SK-N-SH (cell line): ENCODE measurements around the gene RAD54L2. TPM values are rescaled to one million over a fixed set of nuclear protein-coding genes. Genes with fewer than 3 reads are reported as not detected.
"Not testable (repeated sequence)": the region's sequence is repeated elsewhere in the genome, so short reads cannot be mapped to it uniquely, and the experiment has no call there.

Experiments
- CTCF ChIA-PET: fragments of 300-600, 350-600 bp; formaldehyde crosslinking; extraction: SDS; loops from one replicate; lab custom pipeline; 2021; lab: Yijun Ruan, JAX
- POLR2A ChIA-PET: fragments of 350-600 bp; sonication (Branson Sonifier 250); formaldehyde crosslinking; extraction: SDS; loops from one replicate; lab custom pipeline; 2020; ENCODE audit warnings: antibody characterized with exemption, inconsistent platforms; lab: Yijun Ruan, JAX
- DNase-seq: peaks from one replicate; pipeline ENCODE4 v3.0.0; 2012
- H2AFZ ChIP-seq: fragments of 200-600 bp; sonication (generic); 2 replicates; pipeline ENCODE4 v1.8.1; 2016; ENCODE audit warnings: antibody characterized with exemption, mild to moderate bottlenecking, low read depth
- H3F3A ChIP-seq: fragments of 200-600 bp; sonication (generic); replicated peaks from 2 replicates; pipeline ENCODE3; 2016; ENCODE audit warnings: antibody characterized with exemption, mild to moderate bottlenecking; ENCODE audit not compliant: insufficient read depth
- H3K27ac ChIP-seq, 2 experiments: fragments of 200-500 bp in 1 of 2; fragments of 200-600 bp in 1 of 2; sonication (Bioruptor generic) in 1 of 2; sonication (generic), shearing (Covaris generic) in 1 of 2; 2 replicates each; pipeline versions ENCODE4 v1.5.1 to v1.6.1; 2014 to 2016; ENCODE audit warnings: low read depth in 2 of 2, inconsistent platforms in 1 of 2, low read length in 1 of 2, mild to moderate bottlenecking in 1 of 2, mixed read lengths in 1 of 2
- H3K27me3 ChIP-seq: fragments of 200-600 bp; sonication (generic), shearing (Covaris generic); 2 replicates; pipeline ENCODE4 v1.6.1; 2016; ENCODE audit warnings: mixed run types; ENCODE audit not compliant: insufficient read depth
- H3K36me3 ChIP-seq, 2 experiments: fragments of 200-500 bp in 1 of 2; fragments of 200-600 bp in 1 of 2; sonication (Bioruptor generic) in 1 of 2; sonication (generic) in 1 of 2; replicated peaks in 1 of 2; 2 replicates each; pipeline versions ENCODE3 to v1.5.1; 2014 to 2016; ENCODE audit warnings: low read length in 1 of 2, mild to moderate bottlenecking in 1 of 2; ENCODE audit not compliant: insufficient read depth in 2 of 2, control insufficient read depth in 1 of 2
- H3K4me1 ChIP-seq, 2 experiments: fragments of 200-500 bp in 1 of 2; fragments of 200-600 bp in 1 of 2; sonication (Bioruptor generic) in 1 of 2; sonication (generic), shearing (Covaris generic) in 1 of 2; 2 replicates each; pipeline versions ENCODE4 v1.5.1 to v1.6.1; 2014 to 2016; ENCODE audit warnings: low read depth in 1 of 2, low read length in 1 of 2, mixed run types in 1 of 2; ENCODE audit not compliant: insufficient read depth in 2 of 2, control insufficient read depth in 1 of 2
- H3K4me2 ChIP-seq: fragments of 200-600 bp; sonication (generic), shearing (Covaris generic); 2 replicates; pipeline ENCODE4 v1.6.1; 2017; ENCODE audit warnings: mixed run types
- H3K4me3 ChIP-seq, 2 experiments: fragments of 200-500 bp in 1 of 2; fragments of 200-600 bp in 1 of 2; sonication (Bioruptor generic) in 1 of 2; sonication (generic), shearing (Covaris generic) in 1 of 2; 2 replicates each; pipeline versions ENCODE4 v1.5.1 to v1.8.1; 2014 to 2016; ENCODE audit warnings: low read depth in 2 of 2, inconsistent platforms in 1 of 2, low read length in 1 of 2, mild to moderate bottlenecking in 1 of 2, mixed read lengths in 1 of 2, moderate library complexity in 1 of 2
- H3K79me2 ChIP-seq: fragments of 200-600 bp; sonication (generic); 2 replicates; pipeline ENCODE4 v1.8.1; 2017; ENCODE audit warnings: mild to moderate bottlenecking; ENCODE audit not compliant: insufficient read depth
- H3K9ac ChIP-seq: fragments of 200-600 bp; sonication (generic); 2 replicates; pipeline ENCODE4 v1.6.1; 2017; ENCODE audit warnings: mixed run types
- H3K9me2 ChIP-seq: fragments of 200-600 bp; sonication (generic); 2 replicates; pipeline ENCODE4 v1.6.1; 2017; ENCODE audit warnings: mixed run types
- H3K9me3 ChIP-seq: fragments of 200-600 bp; sonication (generic); 2 replicates; pipeline ENCODE4 v1.6.1; 2017; ENCODE audit warnings: mixed run types, mild to moderate bottlenecking, moderate library complexity
- H4K20me1 ChIP-seq: fragments of 200-600 bp; sonication (generic); 2 replicates; pipeline ENCODE4 v1.6.1; 2017; ENCODE audit warnings: mild to moderate bottlenecking, mixed run types; ENCODE audit not compliant: insufficient read depth
- CHD2 ChIP-seq: fragments of 150-350 bp; IDR thresholded peaks from 2 replicates; pipeline ENCODE4 v1.6.1; 2018; ENCODE audit warnings: low read length; ENCODE audit not compliant: partially characterized antibody
- CTCF ChIP-seq: fragments of 200-600 bp; sonication (generic); IDR thresholded peaks from 2 replicates; pipeline ENCODE4 v1.6.1; 2017; ENCODE audit warnings: antibody characterized with exemption, mild to moderate bottlenecking, moderate library complexity
- FOSL2 ChIP-seq: IDR thresholded peaks from 2 replicates; pipeline ENCODE4 v1.4.0; 2012; ENCODE audit warnings: low read depth, mild to moderate bottlenecking, moderate library complexity, borderline replicate concordance
- GATA2 ChIP-seq: sonication (generic); formaldehyde crosslinking; IDR thresholded peaks from 2 replicates; pipeline ENCODE4 v1.5.0; 2020; ENCODE audit warnings: mild to moderate bottlenecking, missing genetic modification reagents
- JUND ChIP-seq: IDR thresholded peaks from 2 replicates; pipeline ENCODE4 v1.4.0; 2012
- NRF1 ChIP-seq: IDR thresholded peaks from 2 replicates; pipeline ENCODE4 v1.6.1; 2012; ENCODE audit warnings: low read depth, mild to moderate bottlenecking, low read length
- PBX3 ChIP-seq: IDR thresholded peaks from 2 replicates; pipeline ENCODE4; 2012
- REST ChIP-seq: IDR thresholded peaks from 2 replicates; pipeline ENCODE4 v1.6.1; 2012; ENCODE audit warnings: mild to moderate bottlenecking, low read depth, low read length, moderate library complexity
- RFX5 ChIP-seq: IDR thresholded peaks from 2 replicates; pipeline ENCODE4 v1.6.1; 2012; ENCODE audit warnings: mild to moderate bottlenecking, improper control_type of control experiment, low read length
- SIN3A ChIP-seq: IDR thresholded peaks from 2 replicates; pipeline ENCODE4 v1.6.1; 2012; ENCODE audit warnings: low read depth, mild to moderate bottlenecking, low read length, moderate library complexity, borderline replicate concordance
- TCF12 ChIP-seq: IDR thresholded peaks from 2 replicates; pipeline ENCODE4 v1.4.0; 2012
- WGBS: methylation state at CpG from one replicate; pipeline ENCODE4 v1.1.6; 2017; ENCODE audit warnings: low lambda C conversion rate; 5-methylcytosine and 5-hydroxymethylcytosine counted together
- polyA plus RNA-seq, 3 experiments: library from polyadenylated mRNA; depleted of rRNA; stranded (reverse); fragments of >200 nt; gene quantifications; 2 replicates each; pipeline ENCODE4 v1.2.3, GENCODE V29; 2012
- TF ChIP-seq, protein P1 (sequence below): IDR thresholded peaks from 2 replicates; pipeline ENCODE4 v1.4.0; 2012; ENCODE audit warnings: low read depth

RAD54L2 gene
- polyA plus RNA-seq, 1 of the 3 experiments (the other 2 are of a cell fraction): 3.6 TPM

DNA sequence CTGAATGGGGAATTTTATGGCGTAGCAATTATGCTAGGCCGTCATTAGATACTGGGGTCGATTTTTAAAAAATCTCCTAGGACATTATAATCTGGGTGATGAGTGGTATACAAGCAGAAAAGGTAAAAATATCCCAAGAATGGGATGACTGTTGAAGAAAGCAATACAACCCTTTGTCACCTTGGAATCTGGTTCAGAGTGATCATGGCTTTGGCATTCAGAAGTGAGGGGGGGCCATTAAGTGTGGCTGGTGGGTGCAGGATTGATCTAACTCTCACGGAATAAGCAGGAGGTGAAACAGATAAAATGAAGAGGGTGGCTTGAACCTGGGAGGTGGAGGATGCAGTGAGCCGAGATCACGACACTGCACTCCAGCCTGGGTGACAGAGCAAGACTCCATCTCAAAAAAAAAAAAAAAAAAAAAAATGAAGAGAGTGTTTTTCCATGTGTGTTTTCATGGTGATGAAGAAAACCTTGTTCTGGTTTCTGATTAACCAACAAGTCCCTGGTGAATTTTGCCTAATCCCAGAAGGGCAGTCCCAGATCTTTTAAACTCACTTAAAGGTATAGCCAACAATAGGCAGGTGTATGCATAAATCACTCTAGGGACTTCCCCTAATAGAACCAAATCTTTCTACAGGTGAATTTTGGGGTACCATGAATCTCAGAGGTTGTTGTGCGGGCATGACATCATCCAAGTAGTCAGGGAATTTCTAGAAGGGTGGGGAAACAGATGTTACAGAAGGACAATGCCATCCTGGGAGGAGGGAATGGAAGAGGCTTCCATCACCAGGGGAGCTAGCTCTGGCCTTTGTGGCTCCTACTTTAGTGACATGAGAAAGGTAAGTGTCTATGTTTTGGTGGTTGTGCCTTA, 3.1 kb upstream of the RAD54L2 start:
- Histone ChIP-seq H3K4me2 (no peak overlapping the region), H3K27me3 (no peaks in the 10 kb centered on the region), H3K4me3 (no peak overlapping the region), H2AFZ (no peak overlapping the region), H3K9ac (no peak overlapping the region), H3K9me2 (no peaks in the 10 kb centered on the region), H3K36me3 (no peaks in the 10 kb centered on the region), H3K27ac (no peak overlapping the region), H4K20me1 (no peaks in the 10 kb centered on the region), H3K4me1 (peaks cover 0 to 14% of the 10 kb centered on the region in 2 experiments; a peak in 3 of 4 replicates), H3K79me2 (peaks cover 31% of the 10 kb centered on the region; the same call in 1 of the 2 replicates), H3K9me3 (no peaks in the 10 kb centered on the region), H3F3A (peaks cover 19% of the 10 kb centered on the region)
- CTCF ChIA-PET: interaction anchor here (0.6 to 3.0 kb wide), 2 partner anchors 32 to 134 kb away, joined by 3 to 7 read pairs; no protein-coding TSS in a partner anchor
- POLR2A ChIA-PET: no interaction called here
- 65% methylated on average over 7 of the region's 7 CpGs for WGBS
- TF ChIP-seq JUND (no peak), PBX3 (no peak)
- no peak for DNase-seq

DNA sequence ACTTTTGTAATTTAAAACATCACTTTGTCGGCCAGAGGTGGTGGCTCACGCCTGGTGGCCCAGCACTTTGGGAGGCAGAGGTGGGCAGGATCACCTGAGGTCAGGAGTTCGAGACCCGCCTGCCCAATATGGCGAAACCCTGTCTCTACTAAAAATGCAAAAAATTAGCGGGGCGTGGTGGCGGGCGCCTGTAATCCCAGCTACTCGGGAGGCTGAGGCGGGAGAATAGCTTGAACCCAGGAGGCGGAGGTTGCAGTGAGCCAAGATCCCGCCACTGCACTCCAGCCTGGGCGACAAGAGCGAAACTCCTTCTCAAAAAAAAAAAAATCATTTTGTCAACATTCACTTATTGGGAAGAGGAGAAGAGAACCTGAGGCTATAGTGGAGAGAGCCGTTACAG, 888 bp upstream of the RAD54L2 start:
- Histone ChIP-seq H3K4me3 (peak overlapping the region; percentile 82 to 89), H3K79me2 (peaks cover 54% of the 10 kb centered on the region), H3K4me1 (peaks cover 0 to 14% of the 10 kb centered on the region in 2 experiments; a peak in 3 of 4 replicates), H3K4me2 (peak overlapping the region; percentile 86), H3F3A (peaks cover 19% of the 10 kb centered on the region), H3K9ac (peak overlapping the region; percentile 96), H2AFZ (peak overlapping the region; percentile 100), H3K27ac (peak overlapping the region; percentile 78 to 83; a peak in 3 of 4 replicates)
- 79% methylated on average over 16 of the region's 16 CpGs for WGBS
- POLR2A ChIA-PET: interaction anchor here (0.9 to 1.7 kb wide), 4 partner anchors 10 to 38 kb away, joined by 3 to 10 read pairs (median 4); partner anchors contain the start of gene DCAF1
- H3K9me3 ChIP-seq, DNase-seq, H3K36me3 ChIP-seq, H3K9me2 ChIP-seq, H3K27me3 ChIP-seq, H4K20me1 ChIP-seq: not testable (repeated sequence)
- CTCF ChIA-PET: interaction anchor here (0.6 to 3.0 kb wide), 13 partner anchors 9 to 423 kb away, joined by 3 to 13 read pairs (median 3); no protein-coding TSS in a partner anchor

DNA sequence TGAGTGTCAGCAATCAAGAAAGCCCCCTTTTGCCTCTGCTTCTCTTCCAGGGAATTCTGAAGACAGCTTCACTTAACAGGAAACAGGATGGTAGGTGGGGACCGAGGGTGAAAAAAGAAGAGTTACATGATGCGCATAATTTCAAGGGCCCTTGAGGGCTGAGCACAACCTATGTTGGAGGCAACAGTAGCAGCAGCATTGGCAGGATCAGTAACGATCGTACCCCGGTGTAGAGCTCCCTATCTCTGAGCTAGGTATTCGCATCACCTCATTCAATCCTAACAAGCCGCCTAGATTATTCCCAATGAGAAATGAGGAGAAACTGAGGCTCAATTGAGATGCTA, 432 bp upstream of the RAD54L2 start:
- CTCF ChIA-PET: interaction anchor here (0.6 to 3.0 kb wide), 14 partner anchors 9 to 423 kb away, joined by 3 to 13 read pairs (median 3); no protein-coding TSS in a partner anchor
- Histone ChIP-seq H3K36me3 (peaks cover 0 to 2% of the 10 kb centered on the region in 2 experiments), H3K9me2 (no peaks in the 10 kb centered on the region), H3K79me2 (peaks cover 58% of the 10 kb centered on the region), H3K4me2 (peak overlapping the region; percentile 86), H3F3A (peaks cover 19% of the 10 kb centered on the region), H4K20me1 (no peaks in the 10 kb centered on the region; the same call in 1 of the 2 replicates), H3K9ac (peak overlapping the region; percentile 96), H3K27ac (peak overlapping the region; percentile 78 to 83), H2AFZ (peak overlapping the region; percentile 100), H3K27me3 (no peaks in the 10 kb centered on the region), H3K4me3 (peak overlapping the region; percentile 82 to 89), H3K4me1 (peaks cover 0 to 14% of the 10 kb centered on the region in 2 experiments; a peak in 3 of 4 replicates), H3K9me3 (no peaks in the 10 kb centered on the region)
- no peak for DNase-seq
- POLR2A ChIA-PET: interaction anchor here (0.9 to 1.7 kb wide), 4 partner anchors 9 to 38 kb away, joined by 3 to 10 read pairs (median 4); partner anchors contain the start of gene DCAF1
- WGBS: under 1% methylated on average over 7 of the region's 7 CpGs
- no peak for TF ChIP-seq TCF12
- no peak for TF ChIP-seq REST
- no peak for TF ChIP-seq CTCF
- TF ChIP-seq NRF1: no peak
- no peak for TF ChIP-seq FOSL2
- no peak for TF ChIP-seq GATA2
- TF ChIP-seq, protein P1, sequence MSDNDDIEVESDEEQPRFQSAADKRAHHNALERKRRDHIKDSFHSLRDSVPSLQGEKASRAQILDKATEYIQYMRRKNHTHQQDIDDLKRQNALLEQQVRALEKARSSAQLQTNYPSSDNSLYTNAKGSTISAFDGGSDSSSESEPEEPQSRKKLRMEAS: no peak
- TF ChIP-seq CHD2: no peak
- TF ChIP-seq SIN3A: no peak
- TF ChIP-seq RFX5: no peak
